ENCODE results near the gene VILL.

The VILL gene

DNA sequence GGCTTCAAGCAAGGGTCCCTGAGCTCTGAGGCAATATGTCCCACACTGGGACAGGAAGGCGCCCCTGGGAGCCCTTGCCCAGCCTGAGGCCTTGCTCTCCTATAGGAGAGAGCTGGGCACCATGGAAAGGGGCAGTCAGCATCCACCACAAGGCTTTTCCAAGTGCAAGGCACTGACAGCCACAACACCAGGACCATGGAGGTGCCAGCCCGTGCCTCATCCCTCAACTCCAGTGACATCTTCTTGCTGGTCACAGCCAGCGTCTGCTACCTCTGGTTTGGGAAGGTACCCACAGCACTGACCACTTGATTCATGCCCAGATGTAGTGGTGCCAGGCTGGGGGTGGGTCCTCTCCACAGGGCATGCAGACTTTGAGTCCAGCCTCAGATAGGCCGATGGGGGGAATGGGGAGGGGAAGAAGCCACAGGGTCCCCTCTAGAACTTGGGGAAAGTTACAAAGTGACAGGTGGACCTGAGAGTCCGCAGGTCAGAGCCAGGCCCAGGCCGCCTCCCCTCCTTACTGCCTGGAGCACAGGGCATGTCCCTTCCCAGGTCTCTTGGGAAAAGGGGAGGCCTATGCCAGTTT lies 11.8 kb downstream of the VILL start:
- DNase-seq: no peak

DNA sequence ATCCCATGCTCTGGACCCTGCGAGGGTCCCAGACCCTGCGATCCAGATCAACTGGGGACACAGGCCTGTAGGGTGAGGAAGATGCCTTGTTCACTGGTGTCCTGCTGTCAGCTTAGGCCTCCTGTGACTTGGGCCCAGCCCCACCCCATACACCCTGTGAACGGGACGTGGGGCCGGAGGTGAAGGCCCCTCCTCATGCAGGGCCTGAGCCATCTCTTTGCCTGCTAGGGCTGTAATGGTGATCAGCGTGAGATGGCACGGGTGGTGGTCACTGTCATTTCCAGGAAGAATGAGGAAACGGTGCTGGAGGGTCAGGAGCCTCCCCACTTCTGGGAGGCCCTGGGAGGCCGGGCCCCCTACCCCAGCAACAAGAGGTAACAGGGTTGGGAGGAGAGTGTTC lies 12.4 kb downstream of the VILL start:
- DNase-seq: no peak

GRCh38 chr3:38003371-38003816 lies 12.8 kb downstream of the VILL start:
- peak; percentile 34 for DNase-seq

DNA sequence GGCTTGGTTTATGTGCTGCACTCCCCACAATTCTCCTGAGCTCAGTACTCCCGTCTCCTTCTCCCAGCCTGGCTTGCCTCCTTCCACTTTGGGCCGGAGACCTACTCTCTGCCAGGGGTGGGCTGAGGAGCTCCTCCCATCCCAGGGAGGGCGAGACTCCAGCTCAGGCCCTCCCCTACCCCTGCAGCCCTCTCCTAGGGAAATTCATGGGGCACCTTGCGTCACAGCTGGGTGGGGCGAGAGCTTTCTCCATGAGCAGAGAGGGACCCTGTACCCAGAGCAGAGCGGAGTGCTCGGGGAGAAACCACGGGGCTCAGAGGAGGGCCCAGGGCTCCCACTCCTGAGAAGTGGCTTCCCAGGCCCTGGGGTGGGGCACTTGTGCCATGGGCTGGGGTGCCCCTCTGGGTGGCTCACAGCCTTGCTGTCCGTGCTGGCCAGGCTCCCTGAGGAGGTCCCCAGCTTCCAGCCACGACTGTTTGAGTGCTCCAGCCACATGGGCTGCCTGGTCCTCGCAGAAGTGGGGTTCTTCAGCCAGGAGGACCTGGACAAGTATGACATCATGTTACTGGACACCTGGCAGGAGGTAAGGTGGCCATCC lies 13.3 kb downstream of the VILL start:
- no peak for DNase-seq

- DNase-seq: peak; percentile 39
Observed at GRCh38 chr3:38004415-38005075, 14.0 kb downstream of the VILL start.

- no peak for DNase-seq
Observed at GRCh38 chr3:38005076-38006020, 14.8 kb downstream of the VILL start.

- no peak for DNase-seq
Observed at GRCh38 chr3:38006031-38006430, 15.4 kb downstream of the VILL start.

GRCh38 chr3:38006445-38006995 lies 15.9 kb downstream of the VILL start:
- DNase-seq: no peak

- DNase-seq: no peak
Observed at GRCh38 chr3:38007754-38008090, 17.1 kb downstream of the VILL start.

DNA sequence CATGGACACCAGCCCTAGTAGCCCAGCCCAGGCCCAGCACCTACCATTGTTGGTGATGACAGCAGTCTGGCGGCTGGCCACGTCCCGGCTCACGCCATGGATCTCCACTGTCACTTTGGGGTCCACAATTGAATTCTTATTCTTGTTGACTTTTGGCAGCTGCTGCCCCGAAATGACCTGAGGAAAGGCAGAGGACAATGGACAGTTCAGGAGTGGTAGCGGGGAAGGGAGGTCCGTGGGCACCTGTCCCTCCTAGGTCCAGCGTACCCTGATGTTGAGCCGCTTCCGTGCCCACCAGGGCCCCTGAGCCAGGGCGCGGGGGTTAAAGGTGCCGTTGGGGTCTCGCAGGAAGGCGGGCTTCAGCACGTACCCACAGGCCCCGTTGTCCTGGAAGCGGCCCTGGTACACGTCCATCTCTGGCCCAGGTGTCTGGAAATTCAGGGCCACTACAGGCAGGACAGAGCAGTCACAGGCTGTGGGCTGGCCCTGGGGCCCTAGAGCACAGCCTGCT lies 17.7 kb downstream of the VILL start:
- DNase-seq: no peak

DNA sequence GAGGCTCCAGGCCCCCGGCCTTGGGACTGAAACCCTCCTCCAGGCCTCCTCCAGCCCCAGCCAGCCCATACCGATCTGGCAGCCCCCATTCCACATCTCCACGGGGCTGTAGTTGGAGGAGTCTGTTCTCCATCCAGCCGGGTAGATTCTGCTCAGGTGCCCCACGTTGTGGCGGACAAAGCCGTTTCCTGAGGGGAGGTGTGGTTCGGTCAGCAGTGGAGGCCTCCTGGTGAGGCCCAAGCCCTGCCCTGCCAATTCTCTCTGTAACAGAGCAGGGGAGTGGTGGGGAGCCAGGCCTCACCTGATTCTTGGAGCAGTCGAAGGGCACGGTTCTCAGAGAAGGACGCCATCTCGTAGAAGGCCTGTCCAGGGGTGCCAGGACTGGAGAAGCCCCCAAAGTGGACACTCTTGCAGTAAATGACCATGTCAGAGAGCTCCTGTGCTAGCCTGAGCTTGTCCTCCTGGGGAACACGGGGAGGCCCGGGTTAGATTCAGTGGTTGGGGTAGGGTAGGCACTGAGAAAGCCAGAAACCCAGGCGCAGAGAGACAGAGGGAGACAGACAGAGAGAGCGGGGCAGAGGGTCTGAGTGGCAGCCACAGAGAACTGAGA lies 18.5 kb downstream of the VILL start:
- no peak for DNase-seq

DNA sequence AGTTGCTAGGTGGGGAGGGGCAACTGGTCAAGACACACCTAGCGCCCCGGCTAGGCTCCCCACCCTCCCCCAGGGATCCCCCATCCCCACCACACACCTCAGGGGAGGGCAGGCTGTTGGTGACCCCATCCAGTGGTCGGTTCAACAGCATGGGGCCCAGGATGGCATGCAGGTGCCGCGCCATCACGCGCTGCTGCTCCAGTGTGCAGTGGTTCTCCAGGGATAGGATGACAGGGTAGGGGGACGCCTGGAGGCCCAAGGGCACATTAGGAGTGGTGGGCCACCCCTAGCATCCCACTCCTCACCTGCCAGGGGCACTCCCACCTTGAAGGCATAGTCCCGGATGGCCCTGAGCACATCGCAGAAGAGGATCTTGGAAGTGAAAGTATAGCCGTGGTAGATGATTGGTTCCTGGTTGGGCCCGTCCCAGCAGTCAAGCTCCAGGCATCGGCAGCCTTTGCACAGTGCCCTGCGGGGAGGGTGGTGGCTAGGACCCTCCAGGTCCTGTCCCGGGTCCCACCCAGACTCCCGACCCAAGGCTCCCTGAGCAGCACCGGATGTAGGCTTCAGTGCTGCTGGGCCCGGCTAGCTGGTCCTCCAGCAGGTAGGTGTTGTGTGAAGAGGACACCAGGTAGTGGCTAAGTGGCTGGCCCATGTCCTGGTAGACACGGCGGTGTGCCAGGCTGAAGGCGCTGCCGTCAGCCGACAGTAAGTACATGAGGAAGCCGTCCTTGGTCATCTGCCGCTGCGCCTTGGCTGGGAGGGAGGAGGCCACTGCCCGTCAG lies 19.4 kb downstream of the VILL start:
- DNase-seq: no peak

DNA sequence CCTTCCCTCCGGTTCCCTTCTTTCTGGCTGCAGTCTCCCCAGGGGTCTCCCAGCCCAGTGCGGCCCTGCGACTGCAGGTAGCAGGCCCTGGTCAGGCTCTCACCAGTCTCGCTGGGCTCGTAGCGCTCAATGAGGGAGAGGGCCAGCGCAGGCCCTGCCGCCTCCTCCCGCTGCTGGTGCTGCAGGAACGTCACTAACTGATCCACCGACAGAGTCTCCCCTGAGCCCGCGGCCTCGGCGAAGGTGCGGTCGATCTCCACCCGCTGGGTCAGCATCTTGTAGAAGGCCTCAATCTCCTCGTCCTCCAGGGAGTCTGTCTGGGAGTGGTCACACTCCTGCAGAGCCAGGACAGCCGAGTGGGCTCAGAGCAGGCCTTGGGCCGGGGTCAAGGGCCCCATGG lies 20.5 kb downstream of the VILL start:
- DNase-seq: no peak

- no peak for DNase-seq
Observed at GRCh38 chr3:38015485-38015884, 24.9 kb downstream of the VILL start.

- DNase-seq: no peak
Observed at GRCh38 chr3:38015984-38016383, 25.4 kb downstream of the VILL start.

DNA sequence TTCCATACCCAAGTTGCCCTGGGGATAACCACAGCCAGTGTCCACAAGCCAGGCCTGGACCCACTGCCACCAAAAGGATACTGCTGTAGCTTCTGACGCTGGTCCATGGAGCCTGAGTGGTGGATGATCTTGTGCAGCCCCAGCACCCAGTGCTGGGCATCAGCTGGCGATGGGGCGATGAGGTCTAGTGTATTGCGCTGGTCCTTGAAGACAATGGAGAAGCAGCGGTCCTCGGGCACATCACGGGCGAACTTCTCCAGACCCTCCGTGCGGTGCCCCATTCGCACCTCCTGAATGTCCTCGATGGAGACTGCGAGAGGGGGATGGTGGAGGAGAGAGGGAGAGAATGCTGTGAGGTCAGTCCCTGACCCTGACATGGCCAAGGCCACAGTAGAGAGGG lies 25.8 kb downstream of the VILL start:
- no peak for DNase-seq

GRCh38 chr3:38016847-38017444 lies 26.4 kb downstream of the VILL start:
- no peak for DNase-seq

DNA sequence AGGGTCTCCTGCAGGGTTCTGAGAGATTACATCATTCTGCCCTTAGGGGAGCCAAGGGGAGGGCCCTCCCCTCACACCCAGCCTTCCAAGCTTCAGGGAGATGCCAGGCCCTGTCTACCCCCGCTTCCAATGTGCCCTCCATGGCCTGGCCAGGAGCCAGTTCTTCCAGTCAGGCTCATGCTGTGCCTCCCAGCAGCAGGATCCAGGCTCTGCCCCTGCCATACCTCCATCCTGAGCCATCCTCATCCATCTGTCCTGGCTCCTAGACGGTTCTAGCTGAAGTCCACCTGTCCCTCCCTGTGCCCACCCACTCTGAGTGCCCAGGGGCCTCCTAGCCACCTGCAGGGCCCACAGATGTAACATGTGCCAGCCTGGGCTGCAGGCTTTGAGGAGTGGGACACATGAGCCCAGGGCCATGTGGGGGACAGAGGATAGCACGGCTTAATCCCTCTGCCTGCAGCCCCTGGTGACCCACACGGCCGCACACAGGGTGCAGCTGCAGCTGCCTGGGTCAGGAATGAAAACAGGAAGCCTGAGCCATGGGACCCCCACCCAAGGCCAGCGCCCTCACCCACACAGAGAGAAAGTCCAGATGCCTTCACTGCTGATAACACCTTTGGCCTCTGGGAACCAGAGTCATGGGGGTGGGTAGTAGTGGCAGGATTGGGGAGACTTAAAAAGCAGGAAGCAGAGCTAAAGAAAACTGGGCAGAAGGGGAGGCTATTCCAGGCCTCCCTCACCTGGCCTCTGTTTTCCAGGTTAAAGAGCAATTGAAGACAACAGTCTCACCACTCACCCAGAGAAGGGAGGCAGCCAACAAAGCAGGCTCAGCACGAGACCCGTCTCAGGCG lies 27.1 kb downstream of the VILL start:
- DNase-seq: no peak

- DNase-seq: no peak
Observed at GRCh38 chr3:38018296-38019266, 28.0 kb downstream of the VILL start.

Data from GDM1 (cell line).